Body of pancreas (tissue), 4 donors: ENCODE results near the gene MSL2.

ENCODE experiments used
- POLR2A ChIP-seq, 3 donors: fragments of 450-650 bp; IDR thresholded peaks; one replicate each; pipeline ENCODE4 v1.6.1; 2016; ENCODE audit warnings: antibody characterized with exemption in 3 of 3, mild to moderate bottlenecking in 2 of 3
- TF ChIP-seq, protein P1 (sequence below), 7 experiments: fragments of 450-650 bp in 4 of 7; fragments of 200-600 bp in 3 of 7; sonication (generic) in 3 of 7; IDR thresholded peaks; one replicate each; pipeline ENCODE4 v1.5.1; 2016 to 2019; ENCODE audit warnings: antibody characterized with exemption in 7 of 7

- TF ChIP-seq, protein P1, sequence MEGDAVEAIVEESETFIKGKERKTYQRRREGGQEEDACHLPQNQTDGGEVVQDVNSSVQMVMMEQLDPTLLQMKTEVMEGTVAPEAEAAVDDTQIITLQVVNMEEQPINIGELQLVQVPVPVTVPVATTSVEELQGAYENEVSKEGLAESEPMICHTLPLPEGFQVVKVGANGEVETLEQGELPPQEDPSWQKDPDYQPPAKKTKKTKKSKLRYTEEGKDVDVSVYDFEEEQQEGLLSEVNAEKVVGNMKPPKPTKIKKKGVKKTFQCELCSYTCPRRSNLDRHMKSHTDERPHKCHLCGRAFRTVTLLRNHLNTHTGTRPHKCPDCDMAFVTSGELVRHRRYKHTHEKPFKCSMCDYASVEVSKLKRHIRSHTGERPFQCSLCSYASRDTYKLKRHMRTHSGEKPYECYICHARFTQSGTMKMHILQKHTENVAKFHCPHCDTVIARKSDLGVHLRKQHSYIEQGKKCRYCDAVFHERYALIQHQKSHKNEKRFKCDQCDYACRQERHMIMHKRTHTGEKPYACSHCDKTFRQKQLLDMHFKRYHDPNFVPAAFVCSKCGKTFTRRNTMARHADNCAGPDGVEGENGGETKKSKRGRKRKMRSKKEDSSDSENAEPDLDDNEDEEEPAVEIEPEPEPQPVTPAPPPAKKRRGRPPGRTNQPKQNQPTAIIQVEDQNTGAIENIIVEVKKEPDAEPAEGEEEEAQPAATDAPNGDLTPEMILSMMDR (IDR thresholded peaks at IDR 0.05) = no peak
- TF ChIP-seq POLR2A (IDR thresholded peaks at IDR 0.05) = no peak
These were observed 29.6 kb downstream of the MSL2 start for GRCh38 chr3:136166507-136166906.
